RPMI8226 (cell line): ENCODE measurements around the gene NADK2.
A peak's percentile ranks its signal among the peaks of the same experiment; 100 is the strongest.
"Not testable (repeated sequence)": the region's sequence is repeated elsewhere in the genome, so short reads cannot be mapped to it uniquely, and the experiment has no call there.

Experiments used
- DNase-seq: peaks from one replicate; pipeline ENCODE4 v3.0.0-alpha.2; 2015

Gene NADK2

DNA sequence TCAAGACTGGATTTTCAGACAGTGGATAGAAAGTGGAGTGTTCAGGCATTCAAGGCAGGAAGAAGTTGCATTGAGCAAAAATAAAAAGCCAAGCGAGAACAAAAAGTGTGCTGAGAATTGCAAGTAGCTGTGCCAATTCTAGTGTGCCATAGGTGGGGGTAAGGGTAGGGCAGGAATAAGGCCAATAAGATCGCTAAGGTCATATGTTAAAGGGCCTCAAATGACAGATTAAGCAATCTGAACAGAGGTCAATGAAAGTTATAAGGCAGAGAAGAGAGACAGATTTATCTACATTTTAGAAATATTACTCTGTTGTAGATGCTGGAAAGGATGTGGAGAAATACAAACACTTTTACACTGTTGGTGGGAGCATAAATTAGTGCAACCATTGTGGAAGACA is 36.4 kb downstream of the NADK2 start:
- DNase-seq: no peak

DNA sequence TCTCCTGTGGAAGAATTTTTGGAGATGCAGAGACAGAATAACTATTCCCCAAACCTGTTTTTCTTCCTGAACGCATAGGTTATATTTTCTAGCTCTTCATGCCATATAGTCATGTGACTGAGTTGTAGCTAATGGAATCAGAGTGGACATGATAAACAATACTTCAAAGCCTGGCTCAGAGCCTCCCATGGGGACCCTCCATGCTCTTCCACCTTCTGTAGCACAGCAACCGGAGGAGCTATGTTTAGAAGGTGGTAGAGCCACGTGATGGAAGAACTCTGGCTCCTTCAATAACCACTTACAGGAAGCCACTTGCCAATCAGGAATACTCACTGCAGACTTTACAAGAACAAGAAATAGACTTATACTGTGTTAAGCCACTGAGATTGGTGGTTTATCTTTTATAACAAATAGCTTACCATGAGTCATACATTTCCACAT is 39.2 kb downstream of the NADK2 start:
- DNase-seq: no peak

DNA sequence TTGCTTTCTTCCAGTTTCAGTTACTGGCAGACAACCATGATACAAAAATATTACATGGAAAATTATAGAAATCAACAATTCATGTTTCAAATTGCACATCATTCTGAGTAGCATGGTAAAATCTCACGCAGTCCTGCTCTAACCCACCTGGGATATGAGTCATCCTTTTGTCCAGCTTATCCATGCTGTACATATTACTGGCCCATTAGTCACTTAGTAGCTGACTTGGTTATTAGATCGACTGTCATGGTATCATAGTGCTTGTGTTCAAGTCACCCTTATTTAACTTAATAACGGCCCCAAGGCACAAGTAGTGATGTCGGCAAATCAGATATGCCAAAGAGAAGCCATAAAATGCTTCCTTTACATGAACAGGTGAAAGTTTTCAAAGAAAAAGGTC is 41.2 kb downstream of the NADK2 start:
- no peak for DNase-seq

DNA sequence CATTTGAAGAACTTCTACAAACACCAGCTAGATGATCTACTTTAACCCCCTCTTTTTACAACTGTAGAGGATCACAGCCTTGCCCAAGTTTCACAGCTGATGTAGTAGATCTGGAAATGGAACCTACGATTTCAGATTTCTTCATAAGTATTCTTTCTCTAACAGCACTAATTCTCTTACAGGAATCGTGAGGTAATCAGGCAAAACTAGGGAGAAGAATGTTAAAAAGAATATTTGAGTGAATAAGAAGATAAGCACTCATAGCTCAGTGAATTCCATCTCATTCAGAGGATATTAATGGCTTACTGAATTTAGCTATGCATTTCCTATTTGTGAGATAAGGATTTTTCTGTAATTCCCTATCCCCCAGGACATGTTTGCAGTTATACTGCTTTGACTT is 42.1 kb downstream of the NADK2 start:
- DNase-seq: no peak

DNA sequence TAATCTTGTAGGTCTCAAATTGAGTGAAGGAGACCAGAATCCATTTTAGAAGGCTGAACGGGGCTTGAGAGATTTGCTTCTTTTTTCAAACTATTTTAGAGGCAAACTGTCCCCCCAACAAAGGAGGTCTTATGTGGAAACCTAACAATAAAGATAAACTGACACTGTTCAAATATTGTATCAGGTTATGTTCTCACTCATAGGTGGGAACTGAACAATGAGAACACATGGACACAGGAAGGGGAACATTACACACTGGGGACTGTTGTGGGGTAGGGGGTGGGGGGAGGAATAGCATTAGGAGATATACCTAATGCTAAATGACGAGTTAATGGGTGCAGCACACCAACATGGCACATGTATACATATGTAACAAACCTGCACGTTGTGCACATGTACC is 42.9 kb downstream of the NADK2 start:
- DNase-seq: not testable (repeated sequence)

DNA sequence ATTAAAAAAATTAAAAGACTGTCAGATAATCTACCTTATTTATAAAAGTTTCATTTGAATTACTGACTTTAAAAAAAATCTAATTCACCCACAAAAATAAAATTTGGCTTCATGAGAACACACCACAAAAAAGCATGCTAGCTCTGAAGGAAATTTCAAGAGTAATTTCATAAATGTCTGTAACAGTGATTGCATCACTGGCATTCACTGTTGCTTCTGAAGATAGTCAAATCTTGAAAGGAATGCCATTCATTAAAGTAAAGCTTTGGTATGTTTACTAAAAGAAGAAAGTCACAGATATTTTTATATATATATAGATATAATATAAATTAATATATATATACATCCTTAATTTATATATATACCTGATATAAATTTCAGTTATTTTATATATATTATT is 43.4 kb downstream of the NADK2 start:
- DNase-seq: no peak

DNA sequence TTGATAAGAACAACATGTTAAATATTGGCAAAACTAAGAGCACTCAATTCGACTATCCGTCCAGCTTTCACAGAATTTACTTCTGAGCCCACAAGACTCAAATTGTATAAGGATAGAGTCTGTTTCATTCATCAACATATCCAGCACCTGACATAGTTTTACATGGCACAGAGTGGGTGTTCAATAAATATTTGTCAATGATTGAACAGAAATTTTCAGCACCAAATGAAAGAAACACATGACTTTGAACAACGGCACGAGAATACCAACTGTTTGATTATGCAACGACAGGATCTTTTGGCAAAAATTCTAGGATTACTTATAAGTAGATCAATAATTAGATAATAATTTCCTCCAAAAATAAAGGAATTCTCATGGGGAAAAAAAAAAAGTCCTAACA is 48.0 kb downstream of the NADK2 start:
- no peak for DNase-seq

DNA sequence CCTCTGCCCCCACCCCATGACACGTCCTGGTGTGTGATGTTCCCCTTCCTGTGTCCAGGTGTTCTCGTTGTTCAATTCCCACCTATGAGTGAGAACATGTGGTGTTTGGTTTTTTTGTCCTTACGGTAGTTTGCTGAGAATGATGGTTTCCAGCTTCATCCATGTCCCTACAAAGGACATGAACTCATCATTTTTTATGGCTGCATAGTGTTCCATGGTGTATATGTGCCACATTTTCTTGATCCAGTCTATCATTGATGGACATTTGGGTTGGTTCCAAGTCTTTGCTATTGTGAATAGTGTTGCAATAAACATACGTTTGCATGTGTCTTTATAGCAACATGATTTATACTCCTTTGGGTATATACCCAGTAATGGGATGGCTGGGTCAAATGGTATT is 57.3 kb downstream of the NADK2 start:
- DNase-seq: not testable (repeated sequence)

DNA sequence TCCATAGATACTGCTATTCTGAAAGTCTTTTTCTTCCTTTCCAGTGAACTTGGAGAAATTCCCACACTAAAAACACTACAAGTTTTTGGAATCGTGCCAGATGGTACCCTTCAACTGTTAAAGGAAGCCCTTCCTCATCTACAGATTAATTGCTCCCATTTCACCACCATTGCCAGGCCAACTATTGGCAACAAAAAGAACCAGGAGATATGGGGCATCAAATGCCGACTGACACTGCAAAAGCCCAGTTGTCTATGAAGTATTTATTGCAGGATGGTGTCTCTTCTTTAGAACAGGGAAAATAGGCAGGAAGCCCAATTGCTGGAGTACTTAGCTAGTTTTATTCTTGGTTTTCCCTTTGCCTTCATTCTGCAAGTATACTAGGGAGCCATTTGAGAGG is 60.0 kb downstream of the NADK2 start:
- DNase-seq: no peak

DNA sequence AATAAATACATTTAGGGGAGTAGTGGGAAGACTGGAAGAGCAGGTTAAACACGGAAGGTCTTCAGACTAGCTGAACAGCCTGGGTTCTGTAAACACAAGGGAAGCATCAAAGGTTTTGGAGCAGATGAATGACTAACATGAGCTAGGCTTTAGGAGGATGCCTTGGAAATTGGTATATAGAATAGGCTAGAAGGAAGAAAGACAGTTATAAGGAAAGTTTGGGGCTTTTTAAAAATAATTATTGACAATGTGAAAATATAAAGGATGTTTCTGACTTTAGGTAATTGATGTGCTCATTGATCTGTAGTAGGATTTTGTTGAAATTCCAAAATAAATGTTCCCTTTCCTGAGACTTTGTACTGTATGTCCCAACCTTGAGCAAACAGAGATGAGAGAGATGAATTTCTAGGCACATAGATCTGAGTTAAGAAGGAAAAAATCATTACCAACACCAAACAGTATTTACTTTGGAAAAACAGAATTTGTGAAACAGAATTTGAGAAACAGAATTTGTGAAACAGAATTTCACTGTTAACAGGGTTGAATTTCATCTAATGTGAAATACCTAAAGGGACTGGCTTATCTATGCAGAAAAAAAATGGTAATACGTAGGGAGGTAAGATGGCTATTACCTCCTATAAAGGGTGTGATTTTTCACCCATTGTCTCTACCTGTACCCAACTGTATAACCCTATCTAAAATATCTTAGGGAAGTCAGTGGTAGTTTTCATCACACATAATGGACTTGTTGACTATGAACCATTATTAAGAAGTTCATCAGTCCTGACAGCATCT is 61.0 kb downstream of the NADK2 start:
- DNase-seq: no peak

DNA sequence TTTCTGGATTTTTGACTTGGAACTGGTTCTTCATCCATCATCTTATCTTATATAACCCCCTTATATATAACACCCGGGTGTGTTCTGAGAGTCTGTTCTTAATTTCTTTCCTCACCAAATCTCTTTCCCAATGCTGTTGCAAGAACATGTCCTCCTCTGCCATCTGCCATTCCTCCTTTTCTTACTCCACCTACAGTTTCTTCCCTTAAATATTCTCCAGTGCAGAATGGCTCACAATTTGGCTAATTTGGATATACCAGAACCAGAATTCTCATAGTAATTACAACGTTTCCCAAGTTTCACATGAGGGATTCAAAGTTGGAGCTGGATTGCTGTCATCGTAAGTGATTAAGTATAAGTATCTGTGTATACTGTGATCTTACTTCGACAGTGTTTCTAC is 61.8 kb downstream of the NADK2 start:
- DNase-seq: no peak

DNA sequence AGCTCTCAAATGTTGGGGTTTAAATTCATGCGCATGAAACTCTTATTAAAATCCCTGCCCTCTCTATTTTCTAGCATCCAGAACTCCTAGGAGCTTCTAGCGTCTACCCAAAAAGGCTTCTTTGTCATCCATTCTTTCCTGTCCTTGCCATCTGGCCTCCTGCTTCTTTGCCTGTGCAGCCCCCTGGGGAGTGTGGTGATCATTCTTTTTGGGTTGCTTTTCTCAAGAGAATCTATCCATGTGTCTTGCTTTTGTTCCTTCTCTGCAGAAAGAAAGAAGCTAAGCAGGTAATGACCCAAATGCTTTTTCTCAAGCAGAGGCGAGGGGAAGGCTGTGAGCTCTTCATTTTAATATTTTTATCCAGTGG is 63.2 kb downstream of the NADK2 start:
- no peak for DNase-seq

DNA sequence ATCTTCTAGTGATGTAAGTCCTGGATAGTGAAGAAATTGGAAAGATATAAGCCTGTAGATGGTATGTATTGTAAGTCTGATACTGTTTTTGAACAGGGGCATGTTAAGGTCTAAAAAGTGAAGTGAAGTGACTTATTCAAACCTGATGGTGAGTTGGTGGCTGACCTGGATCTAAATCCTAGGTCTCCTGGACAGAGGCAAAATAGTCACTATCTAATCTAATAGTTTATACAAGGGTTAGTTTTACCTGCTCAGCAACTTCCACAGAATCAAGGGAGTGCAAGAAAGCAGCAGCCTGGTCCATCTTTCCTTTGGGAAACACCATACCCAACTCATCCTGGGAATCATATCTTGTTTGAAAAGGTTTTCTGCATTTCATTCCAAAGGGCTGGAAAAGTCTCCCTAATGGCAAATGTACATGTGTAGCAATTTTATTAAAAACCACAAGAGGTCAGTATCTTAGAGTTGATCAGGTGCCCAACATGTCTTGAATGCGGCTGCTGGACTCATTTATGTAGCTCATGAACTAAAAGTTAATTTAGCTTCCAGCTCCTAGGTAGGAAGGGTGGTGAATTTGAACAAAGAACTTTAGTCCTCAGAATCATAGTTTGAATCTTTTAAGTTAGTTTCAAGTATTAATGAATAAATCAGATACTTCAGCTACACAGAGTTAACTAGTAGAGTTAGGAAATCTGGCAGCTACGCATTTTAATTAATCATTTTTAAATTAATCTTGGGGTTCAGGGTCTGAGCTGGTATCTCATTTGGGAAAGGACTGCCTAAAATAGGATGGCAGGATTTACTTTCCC is 63.8 kb downstream of the NADK2 start:
- DNase-seq: peak; percentile 8

DNA sequence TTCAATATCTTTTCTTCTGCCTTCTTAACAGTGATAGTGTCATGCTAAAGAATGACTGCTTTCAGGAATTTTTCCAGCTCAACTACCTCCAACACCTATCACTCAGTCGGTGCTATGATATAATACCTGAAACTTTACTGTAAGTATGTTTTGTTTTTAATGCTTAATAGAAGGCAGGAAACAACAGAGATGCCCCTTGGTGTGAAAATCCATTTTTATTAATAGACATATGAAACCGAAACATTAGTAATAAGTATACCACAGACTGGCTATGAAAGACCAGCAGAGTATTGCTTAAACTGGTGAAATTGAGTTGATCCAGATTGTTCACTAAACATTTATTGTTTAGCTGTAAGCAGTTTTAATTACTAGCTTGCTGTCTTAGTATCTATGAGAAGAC is 64.6 kb downstream of the NADK2 start:
- peak; percentile 17 for DNase-seq

DNA sequence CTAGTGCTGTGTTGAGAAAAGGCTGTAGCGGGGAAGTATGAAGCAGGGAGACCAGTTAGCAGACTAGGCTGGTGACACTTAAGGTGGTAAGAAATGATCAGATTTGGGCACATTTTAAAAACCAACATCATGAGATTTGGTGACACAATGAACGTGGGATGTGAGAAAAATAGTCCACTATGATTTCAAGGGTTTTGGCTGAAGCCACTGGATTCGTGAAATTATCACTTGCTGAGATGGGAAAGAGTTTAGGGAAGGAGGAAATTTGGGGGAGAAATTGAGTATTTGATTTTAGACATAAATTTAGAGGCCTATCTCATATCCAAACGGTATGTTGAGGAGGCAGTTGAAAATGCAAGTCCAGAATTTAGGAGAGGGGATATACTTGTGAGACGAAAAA is 66.7 kb downstream of the NADK2 start:
- DNase-seq: no peak

DNA sequence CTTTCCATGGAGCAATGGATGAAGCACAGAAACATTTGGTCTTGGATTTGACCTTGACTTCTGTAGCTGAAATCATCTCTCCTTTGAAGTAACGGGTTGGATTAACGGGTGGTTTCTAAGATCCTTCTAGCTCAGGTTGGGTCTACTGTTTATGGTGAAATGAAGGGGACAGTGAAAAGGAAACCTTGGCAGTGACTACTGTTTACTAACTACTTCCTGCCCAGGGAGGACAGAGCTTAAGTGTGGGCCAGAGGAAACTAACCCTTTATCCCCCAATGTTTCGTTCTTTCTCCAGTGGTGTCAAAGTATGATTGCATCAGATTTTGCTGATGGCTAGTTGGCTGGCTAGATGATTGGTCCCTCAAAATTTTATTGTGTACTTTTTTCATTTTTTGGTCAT is 67.6 kb downstream of the NADK2 start:
- DNase-seq: no peak

DNA sequence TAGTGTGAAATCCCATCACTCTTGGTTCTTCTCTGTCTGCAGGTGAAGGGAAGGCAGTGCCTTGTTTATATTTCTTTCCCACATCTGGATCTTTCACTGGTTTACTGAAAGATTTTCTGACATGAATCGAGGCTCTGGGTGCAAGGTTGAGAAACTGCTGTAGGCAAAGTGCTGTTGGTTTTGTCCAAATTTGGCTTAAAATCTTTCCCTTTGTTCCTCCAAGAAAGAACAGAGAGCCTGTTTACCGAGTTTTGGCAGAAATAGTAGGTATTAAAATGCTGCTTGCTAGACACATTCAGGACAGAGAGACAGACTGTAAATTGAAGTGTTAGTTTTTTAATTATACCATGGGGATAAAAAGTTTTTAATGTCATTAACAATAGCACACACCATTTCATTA is 68.3 kb downstream of the NADK2 start:
- DNase-seq: no peak

DNA sequence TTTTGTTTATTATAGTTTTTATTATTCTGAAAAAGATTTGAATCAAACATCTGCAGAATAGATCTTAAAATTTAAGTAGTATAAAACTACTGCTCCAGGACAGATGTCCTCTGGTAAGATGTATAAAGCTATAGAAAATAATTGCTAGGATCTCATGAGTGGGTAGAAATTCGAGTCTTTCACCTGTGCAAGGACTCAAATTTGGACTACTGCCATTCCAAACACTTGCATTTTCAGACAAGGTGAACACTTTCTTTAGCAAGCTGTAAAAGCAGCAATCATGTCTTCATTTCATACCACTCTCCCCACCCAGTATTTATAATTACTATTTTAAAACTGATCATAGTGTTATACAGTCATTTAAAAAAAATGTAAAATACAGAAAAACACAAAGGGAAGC is 69.1 kb downstream of the NADK2 start:
- DNase-seq: no peak

DNA sequence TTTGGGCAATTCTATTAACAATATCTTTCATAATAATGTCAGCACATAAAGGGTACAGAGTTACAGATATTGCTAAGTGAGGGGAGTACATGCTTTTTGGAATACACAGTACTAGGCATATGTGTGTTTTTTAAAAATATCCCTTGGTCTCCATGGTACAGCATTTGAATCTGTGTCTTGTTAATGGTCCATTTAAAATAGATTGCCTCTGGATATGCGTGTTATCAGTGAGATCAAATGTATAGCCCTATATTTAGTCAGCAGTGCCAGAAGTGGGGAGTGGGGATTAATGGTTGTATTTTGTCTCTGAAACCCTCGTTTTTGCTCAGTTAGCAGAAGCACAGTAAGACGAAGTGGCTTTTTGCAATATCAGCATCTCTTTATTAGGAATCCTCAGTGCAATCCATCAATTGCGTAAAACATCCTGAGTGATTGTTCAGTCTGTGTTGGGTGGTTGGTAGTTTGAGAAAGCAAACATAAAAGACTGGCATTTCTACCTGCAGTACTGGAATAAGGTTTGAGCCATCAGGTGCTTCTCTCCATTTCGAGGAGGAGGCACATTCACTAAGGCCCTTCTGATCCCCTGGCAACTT is 70.8 kb downstream of the NADK2 start:
- no peak for DNase-seq

DNA sequence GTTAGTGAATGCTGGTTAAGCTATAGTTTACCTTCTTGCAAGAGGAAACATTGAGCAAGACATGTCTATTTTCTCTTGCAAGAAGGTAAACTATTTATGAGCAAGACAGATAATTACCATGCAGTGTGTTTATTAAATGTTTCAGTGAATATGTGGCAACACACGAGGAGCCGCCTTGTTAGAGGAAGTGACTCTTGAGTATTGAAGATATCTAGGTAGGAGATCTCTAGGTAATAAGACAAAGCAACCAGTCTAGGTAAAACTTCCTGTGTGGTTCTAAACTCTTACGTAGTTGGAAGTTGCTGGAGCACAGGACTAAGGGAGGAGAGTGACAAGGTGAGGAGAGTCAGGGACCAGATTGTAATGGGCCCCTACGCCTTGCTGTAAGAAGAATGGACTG is 73.0 kb downstream of the NADK2 start:
- no peak for DNase-seq

DNA sequence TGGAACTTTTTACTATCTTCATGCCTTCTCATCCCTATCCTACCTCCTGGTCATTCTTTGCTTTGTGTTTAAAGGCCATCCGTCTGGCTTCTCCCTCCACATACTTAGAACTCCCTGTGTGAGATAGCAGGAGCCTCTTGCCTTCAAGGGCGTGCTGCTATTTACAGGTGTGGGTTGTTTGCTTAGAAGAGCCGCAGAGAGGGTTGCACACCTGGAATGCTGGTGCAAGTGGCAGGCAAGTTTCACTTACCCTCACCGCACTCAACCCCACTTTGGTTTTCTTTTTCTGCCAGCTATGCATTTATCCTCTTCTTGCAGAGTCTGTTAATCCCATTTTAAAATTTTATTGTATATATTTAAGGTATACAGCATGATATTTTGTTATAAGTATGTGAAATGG is 77.3 kb downstream of the NADK2 start:
- peak; percentile 82 for DNase-seq

DNA sequence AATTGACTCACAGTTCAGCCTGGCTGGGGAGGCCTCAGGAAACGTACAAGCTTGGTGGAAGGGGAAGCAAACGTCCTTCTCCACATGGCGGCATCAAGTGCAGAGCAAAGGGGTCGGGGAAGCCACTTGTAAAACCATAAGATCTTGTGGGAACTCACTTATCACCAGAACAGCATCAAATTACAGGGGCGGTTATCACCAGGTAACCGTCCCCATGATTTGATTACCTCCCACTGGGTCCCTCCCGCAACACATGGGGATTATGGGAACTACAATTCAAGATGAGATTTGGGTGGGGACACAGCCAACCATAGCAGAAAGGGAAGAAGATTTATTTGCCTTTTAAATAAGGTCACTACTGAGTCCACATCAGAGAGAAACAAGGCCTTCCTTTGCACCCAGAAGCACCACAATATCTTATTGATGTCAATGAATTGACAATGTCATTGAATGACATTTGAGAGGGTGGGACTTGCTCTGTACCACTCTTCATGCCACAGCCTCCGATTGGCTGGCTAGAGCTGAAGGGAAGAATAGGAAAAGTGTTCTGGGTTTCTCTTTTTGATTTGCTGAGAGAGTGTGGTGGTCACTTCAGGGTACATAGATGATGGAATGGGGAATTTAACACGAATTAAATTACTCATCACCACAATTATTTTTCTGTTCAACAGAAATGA is 78.8 kb downstream of the NADK2 start:
- DNase-seq: no peak

DNA sequence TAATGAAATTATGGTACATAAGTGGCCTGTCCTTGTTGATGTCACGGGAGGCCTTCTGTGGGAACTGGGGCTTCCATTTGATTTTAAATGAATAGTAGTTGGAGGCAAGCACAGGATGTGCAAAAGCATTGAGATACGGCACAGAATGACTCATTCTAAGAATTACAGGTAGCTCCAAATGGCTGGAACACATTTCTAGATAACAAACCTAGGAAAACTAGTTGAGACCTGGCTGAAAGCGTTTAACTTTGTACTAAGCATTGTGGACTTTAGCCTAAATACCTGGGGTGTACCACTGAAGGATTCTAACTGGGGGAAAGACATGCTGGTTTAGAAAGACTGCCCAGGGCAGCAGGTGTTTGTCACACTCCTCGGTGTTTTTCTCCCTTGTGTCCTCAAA is 80.4 kb downstream of the NADK2 start:
- DNase-seq: no peak

DNA sequence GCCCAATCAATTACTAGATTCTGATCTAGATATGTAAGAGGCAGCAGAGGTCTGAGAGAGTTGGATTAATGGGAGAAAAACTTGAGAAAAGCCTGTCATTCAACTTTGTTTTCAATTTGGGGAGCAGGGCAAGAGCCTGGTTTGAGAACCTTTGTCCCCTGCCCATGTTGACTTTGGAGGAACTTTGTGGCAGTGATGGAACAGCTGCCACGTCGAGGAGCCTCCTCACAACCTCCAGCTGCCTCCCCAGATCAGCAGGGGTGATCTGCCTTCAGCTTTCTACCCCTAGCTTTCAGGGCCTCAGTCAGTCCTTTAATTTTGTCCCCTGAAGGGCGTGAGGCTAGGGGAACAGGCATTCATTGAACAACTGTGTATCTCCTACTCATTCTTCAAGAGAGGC is 81.1 kb downstream of the NADK2 start:
- no peak for DNase-seq
